Stimulated activated naive CD4-positive, alpha-beta T cell treated with Interleukin-2 at 50 U/mL for 16 hours (primary cell): ENCODE measurements around the gene TRMT10C.
"Not testable (repeated sequence)": the region's sequence is repeated elsewhere in the genome, so short reads cannot be mapped to it uniquely, and the experiment has no call there.

Experiments
- DNase-seq: peaks from one replicate; lab custom pipeline; 2025; lab: John Stamatoyannopoulos, UW

TRMT10C gene

GRCh38 chr3:101561630-101562328 lies at the start of gene TRMT10C:
TRMT10C (plus strand) TSS chr3:101561868; CDS start chr3:101564782, 2,914 bp downstream.
- DNase-seq: peak; percentile 89

DNA sequence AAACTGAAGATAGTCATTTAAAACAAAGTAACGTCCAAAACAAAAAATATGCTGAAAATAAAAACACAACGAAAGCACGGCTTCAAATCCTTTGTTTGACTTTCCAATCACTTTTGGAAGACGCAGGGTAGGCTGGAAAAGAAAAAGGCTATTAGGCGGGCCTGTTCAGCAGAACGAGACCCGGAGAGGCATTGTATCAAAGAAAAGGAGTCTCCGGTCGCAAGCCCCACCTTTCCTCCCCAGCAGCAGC lies 49.3 kb upstream of the TRMT10C start:
- DNase-seq: no peak

DNA sequence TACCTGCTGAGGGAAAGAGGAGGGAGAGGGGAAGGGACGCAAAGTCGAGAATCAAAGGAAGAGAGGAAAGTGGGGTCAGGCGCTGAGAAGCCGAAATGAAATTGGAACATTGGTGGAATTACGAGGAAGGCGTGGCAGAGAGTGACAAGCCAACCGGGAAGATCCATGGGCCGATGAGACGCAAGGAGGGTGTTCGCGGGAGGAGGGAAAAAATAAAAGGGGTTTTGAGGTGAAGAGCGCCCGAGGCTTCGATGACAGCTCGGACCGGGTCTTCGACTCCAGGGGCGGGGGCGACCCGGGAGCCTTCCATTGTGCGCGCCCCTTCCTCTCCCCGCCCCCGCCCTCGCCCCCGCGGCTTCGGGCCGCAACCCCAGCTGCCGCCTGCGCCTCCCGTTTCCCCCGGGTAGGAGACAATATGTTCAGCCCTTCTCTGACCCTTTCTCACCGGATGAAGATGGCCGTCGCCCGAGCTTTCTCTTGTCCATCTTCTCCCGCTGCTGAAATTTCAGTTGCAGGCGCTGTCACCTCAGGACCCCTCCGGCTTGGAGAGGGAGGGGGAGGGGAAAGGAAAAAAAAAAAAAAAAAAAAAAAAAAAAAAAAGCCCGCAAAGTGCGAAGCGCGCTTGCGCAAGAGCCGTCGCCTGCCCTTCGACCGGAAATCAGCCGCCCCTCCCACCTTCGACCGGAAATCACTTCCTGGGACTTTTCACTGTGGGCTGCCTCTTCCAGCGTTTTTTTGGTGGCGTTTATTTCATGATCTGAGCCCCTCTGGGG lies 48.8 kb upstream of the TRMT10C start, which contains the start of gene SENP7:
Gene SENP7 (minus strand): TSS at position 567 of the 773 bp plus-strand sequence. CDS start 82 bp downstream, at position 485.
- DNase-seq: peak; percentile 72

DNA sequence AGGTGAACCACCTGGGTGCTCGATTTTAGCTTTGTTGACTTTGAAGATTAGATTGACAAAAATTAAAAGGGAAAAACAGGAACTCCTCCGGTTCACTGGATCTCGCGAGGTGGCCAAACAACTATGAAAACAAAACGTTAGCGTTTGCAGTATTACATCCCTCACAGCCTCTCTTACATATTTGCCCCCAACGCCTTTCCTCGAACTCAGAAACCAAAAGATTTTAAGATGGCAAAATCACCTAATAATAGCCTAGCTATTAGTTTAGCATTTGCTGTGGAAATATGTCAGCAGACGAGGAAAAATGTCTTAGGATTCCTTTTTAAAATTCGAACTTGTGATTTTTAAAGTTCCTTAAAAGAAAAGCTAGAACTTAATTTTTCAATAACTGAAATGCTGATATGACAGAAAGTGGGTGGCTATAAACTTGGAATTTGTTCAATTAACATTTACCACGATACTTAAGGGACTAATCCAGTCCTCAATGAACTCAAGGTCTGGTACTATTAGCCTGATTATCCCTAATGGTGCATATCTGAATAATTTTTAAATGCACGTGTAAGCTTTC lies 48.2 kb upstream of the TRMT10C start:
- DNase-seq: no peak

DNA sequence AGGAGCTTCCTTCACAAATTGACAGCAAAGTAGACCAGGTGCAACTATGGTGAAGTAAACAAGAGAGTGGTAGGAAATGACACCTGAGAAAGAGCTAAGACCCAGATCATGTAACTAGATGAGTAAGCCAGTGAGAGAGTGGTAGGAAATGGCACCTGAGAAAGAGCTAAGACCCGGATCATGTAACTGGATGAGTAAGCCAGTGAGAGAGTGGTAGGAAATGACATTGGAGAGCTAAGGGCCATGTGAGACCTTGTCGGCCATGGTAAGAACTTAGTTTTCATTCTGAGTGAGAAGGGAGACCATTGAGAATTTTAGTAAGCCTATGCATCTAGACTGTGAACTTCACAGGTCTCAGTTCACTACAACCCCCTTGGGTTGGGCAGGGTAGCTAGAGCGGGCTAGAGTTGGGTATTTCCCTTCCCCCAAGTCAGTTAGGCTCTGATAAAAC lies 43.2 kb upstream of the TRMT10C start:
- DNase-seq: peak; percentile 8

DNA sequence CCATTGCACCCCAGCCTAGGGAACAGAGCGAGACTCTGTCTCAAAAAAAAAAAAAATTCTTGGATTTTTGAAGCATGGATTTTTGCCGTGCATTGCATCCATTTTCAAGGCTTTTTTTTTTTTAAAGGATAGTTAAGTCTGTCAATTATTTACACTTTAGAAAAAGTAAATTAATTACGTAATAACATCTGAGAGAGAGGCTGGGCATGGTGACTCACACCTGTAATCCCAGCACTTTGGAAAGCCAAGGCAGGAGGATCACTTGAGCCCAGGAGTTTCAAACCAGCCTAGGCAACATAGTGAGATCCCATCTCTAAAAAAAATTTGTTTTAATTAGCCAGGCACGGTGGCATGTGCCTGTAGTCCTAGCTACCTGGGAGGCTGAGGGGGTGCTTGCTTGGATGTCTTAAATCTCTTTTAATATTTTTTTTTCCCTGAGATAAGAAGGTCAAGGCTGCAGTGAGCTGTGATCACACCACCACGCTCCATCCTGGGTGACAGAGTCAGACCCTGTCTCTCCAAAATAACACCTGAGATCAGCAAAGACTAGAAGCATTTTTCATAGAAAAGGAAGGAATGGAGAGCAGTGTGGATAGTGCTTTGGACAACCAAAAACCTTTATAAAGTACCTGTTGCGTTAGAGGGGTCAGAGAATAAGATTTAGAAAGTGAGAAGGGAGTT lies 41.8 kb upstream of the TRMT10C start:
- DNase-seq: no peak

DNA sequence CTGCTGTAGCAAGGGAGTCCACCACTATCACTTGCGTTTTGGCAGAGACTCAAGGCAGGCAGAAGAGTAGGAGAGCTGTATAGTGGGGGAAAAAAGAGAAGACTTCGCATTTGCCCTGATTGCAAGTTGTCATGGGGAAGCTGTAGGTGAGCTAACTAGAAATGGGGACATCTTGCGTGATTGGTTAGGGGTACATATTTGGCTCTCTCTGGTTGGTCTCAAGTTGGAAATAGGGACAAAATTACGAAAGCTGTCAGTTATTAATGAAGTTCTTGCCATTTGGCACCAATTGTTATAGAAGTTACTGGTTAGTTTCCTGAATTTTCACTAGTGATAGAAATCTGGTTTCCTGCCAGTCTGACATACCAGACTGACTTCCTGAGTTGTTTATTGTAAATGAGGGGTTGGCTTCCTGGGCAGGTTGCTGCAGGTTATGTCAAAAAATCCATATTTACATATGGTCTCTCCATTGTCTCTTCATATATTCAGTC lies 40.4 kb upstream of the TRMT10C start:
- DNase-seq: no peak

DNA sequence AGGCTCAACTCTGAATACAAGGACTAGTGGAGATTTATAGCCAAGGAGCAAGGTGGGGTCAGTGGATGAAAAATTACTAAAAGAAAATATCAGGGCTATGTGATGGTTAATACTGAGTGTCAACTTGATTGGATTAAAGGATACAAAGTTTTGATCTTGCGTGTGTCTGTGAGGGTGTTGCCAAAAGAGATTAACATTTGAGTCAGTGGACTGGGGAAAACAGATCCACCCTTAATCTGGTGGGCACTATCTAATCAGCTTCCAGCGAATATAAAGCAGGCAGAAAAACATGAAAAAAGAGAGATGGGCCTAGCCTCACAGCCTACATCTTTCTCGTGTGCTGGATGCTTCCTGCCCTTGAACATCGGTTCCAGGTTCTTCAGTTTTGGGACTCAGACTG lies 34.2 kb upstream of the TRMT10C start:
- no peak for DNase-seq

- DNase-seq: no peak
Observed at GRCh38 chr3:101527906-101528305, 33.8 kb upstream of the TRMT10C start.

DNA sequence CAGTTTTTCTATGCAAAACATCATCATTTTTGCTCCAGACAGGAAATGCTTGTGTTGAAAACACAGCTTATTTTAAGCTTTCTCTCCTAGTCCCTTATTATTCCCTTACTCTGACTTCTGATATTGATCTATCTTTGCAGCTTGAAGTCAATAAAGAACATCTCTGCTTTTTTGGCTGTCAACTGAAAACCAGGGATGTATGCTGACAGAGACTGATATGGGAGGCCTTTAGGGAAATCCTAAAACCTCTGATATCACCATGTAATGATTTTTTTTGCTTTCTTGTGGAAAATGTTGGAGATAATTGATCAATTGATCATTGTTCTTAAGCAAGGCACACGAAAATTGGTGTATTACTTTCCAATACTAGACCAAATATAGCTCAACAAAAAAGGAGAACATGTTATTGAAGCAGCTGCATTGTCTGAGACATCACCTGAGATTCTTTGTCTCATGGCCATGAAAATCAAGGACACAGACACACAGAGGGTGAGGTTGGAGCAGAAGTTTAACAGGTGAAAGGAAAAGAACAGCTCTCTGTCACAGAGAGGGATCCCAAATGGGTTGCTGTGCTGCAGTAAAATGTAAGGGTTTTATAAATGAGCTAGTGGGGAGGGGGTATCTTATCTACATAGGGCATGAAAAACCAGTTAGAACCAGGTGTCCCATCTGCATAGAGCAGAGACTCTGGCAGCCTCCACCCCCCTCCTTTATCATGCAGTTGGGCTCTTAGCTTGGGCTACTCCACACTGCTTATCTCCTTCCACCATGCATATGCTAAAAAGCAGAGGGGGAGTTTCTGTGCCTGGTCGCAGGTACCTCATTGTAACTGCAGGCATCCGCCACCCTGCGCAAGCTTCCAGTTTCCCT lies 31.6 kb upstream of the TRMT10C start:
- DNase-seq: no peak

DNA sequence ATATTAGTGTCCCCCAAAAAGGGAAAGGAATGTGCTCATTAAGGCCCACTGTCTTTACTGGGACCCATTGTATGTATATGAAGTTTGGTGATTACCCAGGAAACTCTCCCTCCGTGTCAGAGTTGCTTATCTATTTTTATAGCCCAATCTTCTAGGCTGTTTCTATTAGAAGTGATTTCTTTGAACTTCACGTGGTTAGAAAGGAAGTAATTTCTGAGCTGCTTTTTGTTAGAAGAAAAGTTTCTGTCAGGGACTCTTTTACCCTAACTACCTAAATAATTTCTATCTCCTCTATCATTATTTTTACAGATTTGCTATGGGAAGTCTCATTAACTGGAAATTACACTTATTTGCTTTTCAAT lies 31.0 kb upstream of the TRMT10C start:
- DNase-seq: no peak

DNA sequence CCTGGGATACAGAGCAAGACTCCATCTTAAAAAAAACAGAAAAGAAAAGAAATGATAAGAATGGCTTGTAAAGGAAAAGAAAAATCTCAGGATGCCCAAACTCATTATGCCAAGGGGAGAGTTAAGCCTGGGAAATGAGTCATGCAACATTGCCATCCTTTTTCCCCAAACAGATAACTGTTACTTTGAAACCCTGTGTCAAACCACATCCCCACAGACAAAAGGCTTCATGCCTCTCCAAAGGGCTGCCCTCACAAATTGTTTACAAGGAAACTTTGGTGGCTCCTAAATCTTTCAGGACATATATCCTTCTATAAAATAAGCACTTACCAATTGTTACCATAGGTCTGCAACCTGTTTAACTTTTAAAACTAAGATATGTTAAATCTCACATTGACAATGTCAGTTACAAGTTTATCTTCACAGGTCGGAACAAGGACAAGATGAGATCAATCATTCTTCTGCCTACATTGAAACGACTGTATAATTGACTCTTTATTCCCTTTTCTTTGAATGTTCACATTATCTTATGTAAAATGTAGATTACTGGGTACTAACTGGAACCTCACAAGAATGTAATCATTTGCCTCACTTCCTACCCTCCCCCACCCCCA lies 30.1 kb upstream of the TRMT10C start:
- no peak for DNase-seq

- DNase-seq: no peak
Observed at GRCh38 chr3:101532783-101533602, 28.7 kb upstream of the TRMT10C start.

- DNase-seq: no peak
Observed at GRCh38 chr3:101533603-101533968, 28.1 kb upstream of the TRMT10C start.

GRCh38 chr3:101535221-101535620 lies 26.4 kb upstream of the TRMT10C start:
- DNase-seq: no peak

DNA sequence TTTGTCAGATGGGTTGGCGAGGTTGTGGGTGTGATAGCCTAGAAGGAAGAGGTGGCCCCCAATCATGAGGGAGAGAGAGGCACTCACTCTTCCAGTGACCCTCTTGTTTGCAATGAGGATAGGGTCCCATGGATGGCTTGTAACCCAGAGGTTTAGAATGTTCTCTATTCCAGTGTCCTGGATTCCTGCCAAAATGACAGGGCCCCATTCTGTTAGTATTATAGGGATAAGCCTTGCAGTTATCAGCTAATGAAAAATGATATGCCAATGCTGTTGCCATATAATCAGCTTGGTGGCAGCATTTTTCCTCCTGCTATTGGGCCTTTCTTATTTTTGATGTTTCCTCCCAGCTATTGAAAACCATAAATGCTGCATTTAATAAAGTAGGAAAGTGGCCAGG lies 25.4 kb upstream of the TRMT10C start:
- no peak for DNase-seq

DNA sequence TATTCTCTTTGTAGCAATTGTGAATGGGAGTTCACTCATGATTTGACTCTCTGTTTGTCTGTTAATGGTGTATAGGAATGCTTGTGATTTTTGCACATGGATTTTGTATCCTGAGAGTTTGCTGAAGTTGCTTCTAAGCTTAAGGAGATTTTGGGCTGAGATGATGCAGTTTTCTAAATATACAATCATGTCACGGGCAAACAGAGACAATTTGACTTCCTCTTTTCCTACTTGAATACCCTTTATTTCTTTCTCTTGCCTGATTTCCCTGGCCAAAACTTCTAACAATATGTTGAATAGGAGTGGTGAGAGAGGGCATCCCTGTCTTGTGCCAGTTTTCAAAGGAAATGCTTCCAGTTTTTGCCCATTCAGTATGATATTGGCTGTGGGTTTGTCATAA lies 24.7 kb upstream of the TRMT10C start:
- DNase-seq: not testable (repeated sequence)

- DNase-seq: no peak
Observed at GRCh38 chr3:101542957-101543356, 18.7 kb upstream of the TRMT10C start.

GRCh38 chr3:101544161-101544850 lies 17.4 kb upstream of the TRMT10C start:
- no peak for DNase-seq
